ENCODE data around the gene PGAP6. TPM values are rescaled to one million over a fixed set of nuclear protein-coding genes. Genes with fewer than 3 reads are reported as not detected.

The PGAP6 gene
- total and polyA plus RNA-seq, 2 of the 8 experiments (the other 6 are each of a cell fraction or from before 2014, with no cell fraction given): 86.8 to 364 TPM

GRCh38 chr16:376817-377418 lies 4.9 kb downstream of the PGAP6 start:
- DNase-seq (ENCODE audit: low read depth in 1 of 2, low spot score in 2 of 2) (no peak), FAIRE-seq (no peak)
- H3K23me2 ChIP-seq (ENCODE audit: low read depth, low read length): peaks cover 2% of the 10 kb centered on the region; the same call in 1 of the 2 replicates

More at GRCh38 chr16:376817-377418, 4.9 kb downstream of the PGAP6 start:
- TF ChIP-seq POU5F1 (IDR thresholded peaks at IDR 0.05; ENCODE audit: low read depth, low read length): no peak
- no peak overlapping the region for H2BK12ac ChIP-seq (ENCODE audit: low read depth, low read length)
- H3K79me1 ChIP-seq (ENCODE audit: low read depth, low read length): peaks cover 4% of the 10 kb centered on the region; the same call in 1 of the 2 replicates
- no peak overlapping the region for H2BK20ac ChIP-seq (ENCODE audit: low read length)
- H4K91ac ChIP-seq (replicated peaks; ENCODE audit: insufficient read length, low read length): no peak overlapping the region
- no peaks in the 10 kb centered on the region for H3K9me3 ChIP-seq (ENCODE audit: insufficient read depth in 2 of 2, low read depth in 1 of 2, low read length in 1 of 2)
- peaks cover 18 to 41% of the 10 kb centered on the region in 2 experiments for H4K20me1 ChIP-seq (replicated peaks in 1 of 2; ENCODE audit: control insufficient read depth in 1 of 2, insufficient read depth in 2 of 2, low read length in 2 of 2)
- no peak overlapping the region for H3K56ac ChIP-seq (replicated peaks; ENCODE audit: insufficient read length, low read depth, low read length)
- H3K4me3 ChIP-seq (ENCODE audit: extremely low read depth in 1 of 4, insufficient read depth in 2 of 4, low read depth in 3 of 4, low read length in 4 of 4): no peak overlapping the region
- peaks cover 21 to 54% (median 28%) of the 10 kb centered on the region in 4 experiments for H3K36me3 ChIP-seq (ENCODE audit: control insufficient read depth in 2 of 4, insufficient read depth in 4 of 4, low read length in 3 of 4)
- no peak overlapping the region for H2BK15ac ChIP-seq (ENCODE audit: low read length)
- H3K79me2 ChIP-seq (ENCODE audit: control insufficient read depth in 1 of 2, insufficient read depth in 2 of 2, low read length in 2 of 2): peaks cover 0 to 24% of the 10 kb centered on the region in 2 experiments; a peak in 2 of 4 replicates
- WGBS, 2 experiments (ENCODE audit: extremely low coverage in 1 of 2, insufficient coverage in 1 of 2, insufficient read length in 1 of 2, insufficient replicate concordance in 2 of 2, low coverage in 1 of 2, low lambda C conversion rate in 2 of 2, missing lambda C conversion rate in 1 of 2): 97% methylated on average over 20 of the region's 26 CpGs; no CpG with 5 or more reads in 1 of the 2 experiments
- H2AFZ ChIP-seq (ENCODE audit: low read length): no peak overlapping the region
- POLR2A ChIA-PET (ENCODE audit: partially characterized antibody): no interaction called here
- no peak overlapping the region for H3K18ac ChIP-seq (ENCODE audit: extremely low read depth, low read length)
- H3K14ac ChIP-seq (ENCODE audit: insufficient read length): no peak overlapping the region
- no peak overlapping the region for H3K27ac ChIP-seq (ENCODE audit: low read depth, low read length)
- no peak overlapping the region; the same call in none of the 2 replicates for H4K8ac ChIP-seq (ENCODE audit: extremely low read depth, insufficient read depth, low read length)
- H3K4ac ChIP-seq (replicated peaks; ENCODE audit: insufficient read length, low read depth, low read length): no peak overlapping the region
- no peak overlapping the region for H3K9ac ChIP-seq (replicated peaks in 1 of 4; ENCODE audit: extremely low read depth in 1 of 4, low read depth in 3 of 4, low read length in 3 of 4)
- CTCF ChIA-PET (ENCODE audit: partially characterized antibody): interaction anchor here (0.8 to 1.6 kb wide), 2 partner anchors 25 to 114 kb away, joined by 3 to 4 read pairs; partner anchors contain the start of gene DECR2
- no peak overlapping the region for H3K4me2 ChIP-seq (ENCODE audit: insufficient read depth in 1 of 2, low read depth in 2 of 2, low read length in 2 of 2)
- no peak overlapping the region for H2AK5ac ChIP-seq (ENCODE audit: low read depth, low read length)
- H3K23ac ChIP-seq (ENCODE audit: insufficient read length): no peak overlapping the region
- H2BK5ac ChIP-seq (ENCODE audit: low read depth, low read length): no peak overlapping the region
- no peak overlapping the region for H4K5ac ChIP-seq (ENCODE audit: insufficient read length, low read depth, low read length)
- H2BK120ac ChIP-seq (replicated peaks; ENCODE audit: low read depth, low read length): no peak overlapping the region
- H3K27me3 ChIP-seq (replicated peaks in 1 of 4; ENCODE audit: control insufficient read depth in 3 of 4, extremely low read depth in 1 of 4, insufficient read depth in 3 of 4, low read length in 3 of 4): no peaks in the 10 kb centered on the region
- H3K4me1 ChIP-seq (replicated peaks in 1 of 4; ENCODE audit: control insufficient read depth in 3 of 4, insufficient read depth in 4 of 4, low read length in 3 of 4): peaks cover 5 to 19% (median 10%) of the 10 kb centered on the region in 4 experiments

Measured in H1 (cell line).